SHP77 treated with DMSO at 0.1 percent for 48 hours (cell line): Measurements from ENCODE around the gene THRAP3.

Experiments
- DNase-seq: peaks from one replicate; lab custom pipeline; 2025; lab: John Stamatoyannopoulos, UW

Gene THRAP3

DNA sequence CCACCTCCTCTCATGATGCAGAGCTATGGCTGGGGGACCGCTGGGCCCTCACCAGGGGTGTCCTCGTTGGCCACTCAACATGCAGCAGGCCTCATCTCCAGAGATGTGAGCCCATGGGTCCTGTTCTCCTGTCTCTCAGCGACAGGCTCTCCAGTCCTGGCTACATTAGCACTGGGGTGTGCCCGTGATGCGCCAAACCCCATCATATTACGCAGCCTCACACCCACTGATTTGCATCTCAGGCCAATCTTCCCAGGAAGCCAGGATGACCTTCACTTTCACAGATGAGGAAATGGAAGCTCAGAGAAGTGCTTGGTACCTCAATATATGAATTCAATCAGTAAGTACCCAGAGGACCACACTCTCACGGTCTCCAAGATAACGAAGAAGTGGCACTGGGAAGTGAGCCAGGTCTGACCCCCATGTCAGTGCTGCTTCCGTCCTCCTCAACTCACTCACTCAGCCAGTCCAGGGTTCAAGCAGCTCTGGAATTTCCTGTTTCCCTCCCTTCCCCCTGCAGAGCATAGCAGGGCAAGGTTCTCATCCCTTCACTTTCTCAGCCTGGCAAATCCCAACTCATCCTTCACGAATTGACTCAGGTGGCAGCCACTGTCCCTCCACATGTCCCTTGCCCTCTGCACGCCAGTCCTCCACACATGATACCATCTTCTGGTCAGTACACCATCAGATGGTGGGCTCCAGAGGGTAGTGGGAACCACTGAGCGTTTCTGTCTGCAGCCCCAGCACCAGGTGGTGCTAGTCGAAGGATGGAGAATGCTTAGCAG lies 128.1 kb downstream of the THRAP3 start:
- DNase-seq, result no peak

DNA sequence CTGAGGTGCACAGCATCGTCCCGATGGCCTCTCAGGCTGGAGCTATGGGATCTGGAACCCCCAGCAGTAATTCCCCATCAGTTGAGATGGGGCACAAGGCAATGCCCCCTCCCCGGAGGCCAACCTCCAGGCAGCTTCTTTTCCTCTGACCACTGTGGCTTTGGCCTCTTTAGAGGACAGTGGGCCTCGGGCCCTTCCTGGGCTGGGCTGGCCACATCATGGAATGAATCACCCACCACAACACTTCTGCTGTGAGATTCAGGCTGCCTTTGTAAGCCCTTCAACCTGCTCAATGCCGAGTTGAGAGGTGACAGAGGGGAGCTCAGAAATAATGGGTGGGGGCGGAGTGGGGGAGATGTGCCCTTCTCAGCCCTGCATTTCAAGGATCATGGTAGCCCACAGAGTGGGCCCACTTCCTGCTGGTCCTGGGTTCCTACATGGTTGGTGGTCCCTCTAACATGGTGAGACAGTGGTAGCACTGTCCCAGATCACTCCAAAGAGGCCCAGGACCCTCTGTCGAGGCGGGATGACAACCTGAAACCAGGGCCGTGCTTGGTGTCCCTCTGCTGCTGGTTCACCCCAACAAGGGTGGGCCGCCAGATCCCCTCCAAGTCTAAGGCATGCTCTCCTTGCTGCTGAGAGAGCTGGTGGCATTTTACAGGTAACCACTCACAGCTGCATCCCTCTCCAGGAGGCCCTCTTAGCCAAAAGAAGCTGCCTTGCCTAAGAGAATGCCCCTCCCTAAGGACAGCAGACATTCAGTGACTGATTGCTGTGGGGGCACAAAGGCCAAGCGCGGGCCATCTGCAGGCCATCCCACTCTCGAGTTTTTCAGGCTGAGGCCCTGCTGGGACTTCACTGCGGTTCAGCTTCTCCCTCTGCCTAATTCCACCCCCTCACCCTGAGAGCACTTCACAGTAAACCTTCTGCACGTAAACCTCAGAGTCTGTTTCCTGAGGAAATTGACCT lies 129.0 kb downstream of the THRAP3 start:
- DNase-seq, result no peak

DNA sequence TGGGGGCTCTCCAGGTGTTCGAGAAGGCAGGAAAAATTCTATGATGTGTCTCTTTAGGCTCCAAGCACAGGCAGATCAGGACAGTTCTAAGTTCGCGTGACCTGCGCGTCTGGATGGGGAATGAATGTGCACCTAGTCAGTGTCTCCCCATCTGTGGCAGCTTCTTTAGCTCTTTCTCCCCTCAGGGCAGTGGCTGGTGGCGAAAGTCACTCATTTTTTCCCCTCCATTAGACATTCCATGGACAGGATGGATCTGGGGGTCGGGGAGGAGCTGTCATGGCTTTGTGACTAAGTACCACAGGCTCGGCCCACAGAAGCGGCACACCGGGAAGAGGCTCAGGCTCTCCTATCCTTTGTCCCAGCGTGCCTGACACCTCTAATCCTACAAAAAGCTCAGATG lies 130.2 kb downstream of the THRAP3 start:
- DNase-seq, result no peak
